Fibroblast of skin of right biceps (primary cell): ENCODE data around the gene IGF2BP3.

Experiments
- DNase-seq: peaks from one replicate; pipeline ENCODE4 v3.0.0-alpha.2; 2013

The IGF2BP3 gene

GRCh38 chr7:23472046-23472445, 1.8 kb upstream of the IGF2BP3 start:
- no peak for DNase-seq

GRCh38 chr7:23471106-23471859, 992 bp upstream of the IGF2BP3 start:
- peak; percentile 88 for DNase-seq

- no peak for DNase-seq
Observed at GRCh38 chr7:23469961-23470250, 385 bp downstream of the IGF2BP3 start.

- peak; percentile 31 for DNase-seq
Observed at GRCh38 chr7:23469150-23469960, 936 bp downstream of the IGF2BP3 start.

GRCh38 chr7:23468526-23469149, 1.7 kb downstream of the IGF2BP3 start:
- DNase-seq = no peak

GRCh38 chr7:23467806-23468525, 2.3 kb downstream of the IGF2BP3 start:
- DNase-seq = peak; percentile 58

GRCh38 chr7:23467291-23467805, 2.9 kb downstream of the IGF2BP3 start:
- DNase-seq = peak; percentile 7

GRCh38 chr7:23462846-23463245, 7.4 kb downstream of the IGF2BP3 start:
- DNase-seq = peak; percentile 56

- peak; percentile 6 for DNase-seq
Observed at GRCh38 chr7:23458044-23458443, 12.2 kb downstream of the IGF2BP3 start.

- DNase-seq = no peak
Observed at GRCh38 chr7:23456093-23456492, 14.2 kb downstream of the IGF2BP3 start.

GRCh38 chr7:23454881-23455526, 15.3 kb downstream of the IGF2BP3 start:
- no peak for DNase-seq

GRCh38 chr7:23450518-23450917, 19.8 kb downstream of the IGF2BP3 start:
- no peak for DNase-seq

GRCh38 chr7:23449941-23450340, 20.4 kb downstream of the IGF2BP3 start:
- no peak for DNase-seq

- peak; percentile 4 for DNase-seq
Observed at GRCh38 chr7:23445326-23445725, 25.0 kb downstream of the IGF2BP3 start.

GRCh38 chr7:23443974-23444373, 26.3 kb downstream of the IGF2BP3 start:
- DNase-seq = peak; percentile 19

- peak; percentile 43 for DNase-seq
Observed at GRCh38 chr7:23438171-23438570, 32.1 kb downstream of the IGF2BP3 start.

GRCh38 chr7:23434147-23434917, 36.0 kb downstream of the IGF2BP3 start:
- DNase-seq = no peak

GRCh38 chr7:23431702-23432199, 38.5 kb downstream of the IGF2BP3 start:
- DNase-seq = peak; percentile 52

GRCh38 chr7:23430893-23431259, 39.4 kb downstream of the IGF2BP3 start:
- DNase-seq = no peak

GRCh38 chr7:23426876-23427275, 43.4 kb downstream of the IGF2BP3 start:
- no peak for DNase-seq

- no peak for DNase-seq
Observed at GRCh38 chr7:23422909-23423308, 47.4 kb downstream of the IGF2BP3 start.

- no peak for DNase-seq
Observed at GRCh38 chr7:23422384-23422783, 47.9 kb downstream of the IGF2BP3 start.
